Measurements from ENCODE around the gene ARMC2.

DNA sequence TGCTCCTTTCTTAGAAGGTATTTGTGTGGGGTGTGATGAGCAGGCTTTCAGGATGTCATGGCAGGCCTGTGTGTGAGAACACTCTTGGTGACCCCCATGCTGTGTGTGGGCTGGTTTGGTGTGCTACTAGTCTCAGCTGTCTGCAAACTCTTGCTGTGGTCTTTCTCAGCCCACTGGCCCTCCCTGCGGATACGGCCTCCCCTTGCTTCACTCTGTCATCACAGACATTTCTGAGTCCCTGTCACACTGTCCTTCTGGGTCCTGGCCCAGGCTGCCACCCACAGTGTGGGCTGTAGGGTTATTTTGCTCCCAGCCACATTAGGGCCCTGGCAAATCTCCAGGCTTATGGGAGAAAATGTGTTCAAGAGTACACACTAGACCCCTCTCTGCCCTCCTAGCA, 39.0 kb upstream of the ARMC2 start:
- TF ChIP-seq EZH2phosphoT487 (IDR thresholded peaks at IDR 0.05; ENCODE audit: insufficient read depth, low read depth) (no peak), EZH2 (IDR thresholded peaks at IDR 0.05; ENCODE audit: insufficient read depth, poor library complexity, severe bottlenecking) (no peak)

All from GM23248 (cell line).